ENCODE measurements around the gene KLHL22.
"Not testable (repeated sequence)": the region's sequence is repeated elsewhere in the genome, so short reads cannot be mapped to it uniquely, and the experiment has no call there.

KLHL22 gene

GRCh38 chr22:20413217-20414058, 82.2 kb downstream of the KLHL22 start:
- Mint-ChIP-seq H3K9me3 (no peaks in the 10 kb centered on the region), H3K27ac (no peak overlapping the region), H3K4me1 (no peaks in the 10 kb centered on the region), H3K36me3 (ENCODE audit: low read depth) (no peaks in the 10 kb centered on the region), H3K4me3 (no peak overlapping the region), H3K27me3 (peaks cover 2% of the 10 kb centered on the region)
- DNase-seq: no peak
- ATAC-seq: no peak

- Mint-ChIP-seq H3K4me1 (no peaks in the 10 kb centered on the region), H3K27ac (no peak overlapping the region), H3K27me3 (peaks cover 2% of the 10 kb centered on the region), H3K36me3 (ENCODE audit: low read depth) (no peaks in the 10 kb centered on the region), H3K4me3 (no peak overlapping the region), H3K9me3 (no peaks in the 10 kb centered on the region)
- DNase-seq (no peak), ATAC-seq (no peak)
Measured at GRCh38 chr22:20412474-20413216, 83.0 kb downstream of the KLHL22 start.

GRCh38 chr22:20409385-20409784, 86.2 kb downstream of the KLHL22 start:
- not testable (repeated sequence) for H3K4me1 Mint-ChIP-seq, H3K9me3 Mint-ChIP-seq, H3K27me3 Mint-ChIP-seq, DNase-seq, H3K4me3 Mint-ChIP-seq, ATAC-seq, H3K27ac Mint-ChIP-seq
- peaks cover 10% of the 10 kb centered on the region for H3K36me3 Mint-ChIP-seq (ENCODE audit: low read depth)

- no peaks in the 10 kb centered on the region for H3K4me1 Mint-ChIP-seq
Measured at GRCh38 chr22:20408891-20409290, 86.7 kb downstream of the KLHL22 start.

GRCh38 chr22:20407829-20408228, 87.8 kb downstream of the KLHL22 start:
- DNase-seq: no peak
- Mint-ChIP-seq H3K4me3 (no peak overlapping the region), H3K4me1 (peaks cover 4% of the 10 kb centered on the region), H3K27me3 (no peaks in the 10 kb centered on the region), H3K36me3 (ENCODE audit: low read depth) (peaks cover 18% of the 10 kb centered on the region), H3K9me3 (no peaks in the 10 kb centered on the region), H3K27ac (no peak overlapping the region)
- no peak for ATAC-seq

More at GRCh38 chr22:20408891-20409290, 86.7 kb downstream of the KLHL22 start:
- H3K27ac Mint-ChIP-seq: no peak overlapping the region
- no peaks in the 10 kb centered on the region for H3K27me3 Mint-ChIP-seq
- ATAC-seq (no peak), DNase-seq (no peak)
- H3K36me3 Mint-ChIP-seq (ENCODE audit: low read depth): peaks cover 12% of the 10 kb centered on the region
- no peaks in the 10 kb centered on the region for H3K9me3 Mint-ChIP-seq
- no peak overlapping the region for H3K4me3 Mint-ChIP-seq

GRCh38 chr22:20406686-20407408, 88.7 kb downstream of the KLHL22 start:
- no peaks in the 10 kb centered on the region for H3K9me3 Mint-ChIP-seq
- DNase-seq (no peak), ATAC-seq (no peak)
- H3K4me3 Mint-ChIP-seq: no peak overlapping the region
- H3K27me3 Mint-ChIP-seq: no peaks in the 10 kb centered on the region
- peaks cover 18% of the 10 kb centered on the region for H3K36me3 Mint-ChIP-seq (ENCODE audit: low read depth)
- no peak overlapping the region for H3K27ac Mint-ChIP-seq
- peaks cover 4% of the 10 kb centered on the region for H3K4me1 Mint-ChIP-seq

GRCh38 chr22:20405931-20406685, 89.5 kb downstream of the KLHL22 start:
- no peak for DNase-seq
- ATAC-seq: no peak
- H3K27ac Mint-ChIP-seq: no peak overlapping the region
- H3K4me1 Mint-ChIP-seq: peaks cover 4% of the 10 kb centered on the region
- peaks cover 21% of the 10 kb centered on the region for H3K36me3 Mint-ChIP-seq (ENCODE audit: low read depth)
- no peaks in the 10 kb centered on the region for H3K9me3 Mint-ChIP-seq
- no peaks in the 10 kb centered on the region for H3K27me3 Mint-ChIP-seq
- no peak overlapping the region for H3K4me3 Mint-ChIP-seq

- ATAC-seq (no peak), DNase-seq (no peak)
- no peak overlapping the region for H3K27ac Mint-ChIP-seq
- H3K9me3 Mint-ChIP-seq: no peaks in the 10 kb centered on the region
- no peak overlapping the region for H3K4me3 Mint-ChIP-seq
- no peaks in the 10 kb centered on the region for H3K27me3 Mint-ChIP-seq
- peaks cover 4% of the 10 kb centered on the region for H3K4me1 Mint-ChIP-seq
- peaks cover 21% of the 10 kb centered on the region for H3K36me3 Mint-ChIP-seq (ENCODE audit: low read depth)
Measured at GRCh38 chr22:20405291-20405930, 90.2 kb downstream of the KLHL22 start.

- H3K36me3 Mint-ChIP-seq (ENCODE audit: low read depth): peaks cover 21% of the 10 kb centered on the region
- H3K4me1 Mint-ChIP-seq: peaks cover 4% of the 10 kb centered on the region
- no peak overlapping the region for H3K27ac Mint-ChIP-seq
- H3K9me3 Mint-ChIP-seq: no peaks in the 10 kb centered on the region
- H3K27me3 Mint-ChIP-seq: no peaks in the 10 kb centered on the region
- no peak for ATAC-seq
- H3K4me3 Mint-ChIP-seq: no peak overlapping the region
- DNase-seq: no peak
Measured at GRCh38 chr22:20404881-20405280, 90.7 kb downstream of the KLHL22 start.

- H3K27me3 Mint-ChIP-seq: no peaks in the 10 kb centered on the region
- H3K9me3 Mint-ChIP-seq: no peaks in the 10 kb centered on the region
- DNase-seq: no peak
- H3K27ac Mint-ChIP-seq: no peak overlapping the region
- H3K4me3 Mint-ChIP-seq: no peak overlapping the region
- H3K4me1 Mint-ChIP-seq: peaks cover 8% of the 10 kb centered on the region
- no peak for ATAC-seq
- H3K36me3 Mint-ChIP-seq (ENCODE audit: low read depth): peaks cover 21% of the 10 kb centered on the region
Measured at GRCh38 chr22:20403779-20404140, 91.8 kb downstream of the KLHL22 start.

- no peak for ATAC-seq
- H3K27ac Mint-ChIP-seq: no peak overlapping the region
Measured at GRCh38 chr22:20402960-20403778, 92.4 kb downstream of the KLHL22 start.

GRCh38 chr22:20401376-20402014, 94.1 kb downstream of the KLHL22 start:
- H3K36me3 Mint-ChIP-seq (ENCODE audit: low read depth): peaks cover 20% of the 10 kb centered on the region
- H3K27me3 Mint-ChIP-seq: no peaks in the 10 kb centered on the region
- ATAC-seq (no peak), DNase-seq (no peak)
- no peak overlapping the region for H3K27ac Mint-ChIP-seq
- H3K4me1 Mint-ChIP-seq: peaks cover 15% of the 10 kb centered on the region
- H3K9me3 Mint-ChIP-seq: no peaks in the 10 kb centered on the region
- no peak overlapping the region for H3K4me3 Mint-ChIP-seq

More at GRCh38 chr22:20402960-20403778, 92.4 kb downstream of the KLHL22 start:
- H3K4me1 Mint-ChIP-seq: peaks cover 11% of the 10 kb centered on the region
- no peak for DNase-seq
- no peak overlapping the region for H3K4me3 Mint-ChIP-seq
- no peaks in the 10 kb centered on the region for H3K27me3 Mint-ChIP-seq
- H3K36me3 Mint-ChIP-seq (ENCODE audit: low read depth): peaks cover 21% of the 10 kb centered on the region
- H3K9me3 Mint-ChIP-seq: no peaks in the 10 kb centered on the region

Data from activated naive CD8-positive, alpha-beta T cell treated with anti-CD3 and anti-CD28 coated beads, Interleukin-2, amount 50 U/mL, for 24 hours (primary cell).